Measurements from ENCODE around the gene P2RY12.

DNA sequence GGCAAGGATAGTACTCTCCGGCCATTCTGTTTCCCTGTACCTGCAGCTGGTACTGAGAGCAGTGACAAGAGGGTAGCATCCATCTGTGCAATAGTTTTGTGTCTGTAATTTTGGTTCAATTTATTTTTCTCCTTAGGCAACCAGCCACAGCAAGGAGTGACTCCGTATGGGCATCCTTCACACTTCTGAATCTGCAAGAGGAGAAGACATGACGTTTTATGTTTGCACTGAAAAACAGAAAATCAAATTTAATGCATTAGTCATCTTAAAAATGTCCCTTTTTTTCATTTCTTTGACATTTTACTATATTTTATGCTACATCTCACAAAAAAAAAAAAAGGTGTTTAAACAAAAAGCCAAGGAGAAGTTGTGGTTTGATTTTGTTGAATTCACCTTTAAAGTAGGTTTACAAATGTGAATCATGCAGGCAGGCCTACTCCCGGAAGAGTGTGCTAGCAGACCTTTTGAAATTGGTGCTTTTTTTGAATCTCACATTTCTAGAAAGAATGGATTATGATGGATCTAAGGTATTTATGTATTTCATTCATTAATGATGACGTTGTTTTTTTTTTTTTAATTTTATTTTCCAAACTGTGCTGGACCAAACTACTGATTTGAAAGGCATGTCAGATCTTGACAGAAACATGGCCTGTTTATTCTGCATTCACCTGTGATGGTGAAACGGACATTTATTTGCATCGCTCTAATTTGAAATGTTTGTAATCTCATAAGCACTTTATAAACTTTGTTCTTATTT, 48.2 kb upstream of the P2RY12 start:
- TF ChIP-seq POLR2AphosphoS5 (IDR thresholded peaks at IDR 0.05; ENCODE audit: low read depth, low read length) = no peak
- TF ChIP-seq POLR2A (IDR thresholded peaks at IDR 0.05; ENCODE audit: low read depth, low read length) = no peak
- no peak for TF ChIP-seq PAX5 (IDR thresholded peaks at IDR 0.05; ENCODE audit: insufficient read depth, low read length, severe bottlenecking)
- no peak for TF ChIP-seq TAF1 (IDR thresholded peaks at IDR 0.05; ENCODE audit: low read depth, low read length)
- TF ChIP-seq POU2F2 (IDR thresholded peaks at IDR 0.05; ENCODE audit: low read depth, low read length) = no peak
- no peak for TF ChIP-seq SPI1 (IDR thresholded peaks at IDR 0.05; ENCODE audit: low read depth, low read length)
